Ovary (tissue), 9 donors: ENCODE measurements around the gene CEP128. TPM values are rescaled to one million over a fixed set of nuclear protein-coding genes. Genes with fewer than 3 reads are reported as not detected.

Experiments
- DNase-seq, 5 donors: peaks; one replicate each; pipeline ENCODE4 v3.0.0-alpha.2; 2019 to 2020
- H3K27ac ChIP-seq, 2 donors: fragments of 200-600 bp; one replicate each; pipeline versions ENCODE4 v1.5.1 to v1.8.0; 2019 to 2022
- H3K27me3 ChIP-seq: fragments of 200-600 bp; one replicate; pipeline ENCODE4 v1.8.0; 2022
- H3K36me3 ChIP-seq: fragments of 200-600 bp; sonication (generic); one replicate; pipeline ENCODE4 v1.5.1; 2019
- H3K4me1 ChIP-seq: one replicate; pipeline ENCODE4 v1.8.1; 2013; ENCODE audit warnings: mild to moderate bottlenecking, moderate library complexity; ENCODE audit not compliant: insufficient read depth
- H3K4me3 ChIP-seq: fragments of 200-600 bp; sonication (generic); one replicate; pipeline ENCODE4 v1.5.1; 2017
- H3K9me3 ChIP-seq, 2 donors: fragments of 200-600 bp in 1 of 2; sonication (generic) in 1 of 2; one replicate each; pipeline versions ENCODE4 v1.5.1 to v1.8.1; 2013 to 2019; ENCODE audit warnings: mild to moderate bottlenecking in 1 of 2, moderate library complexity in 1 of 2
- CTCF ChIP-seq, 3 donors: fragments of 450-650 bp in 2 of 3; fragments of 200-600 bp in 1 of 3; IDR thresholded peaks; one replicate each; pipeline versions ENCODE4 v1.5.1 to v1.8.0; 2016 to 2022; ENCODE audit warnings: antibody characterized with exemption in 3 of 3, mild to moderate bottlenecking in 1 of 3
- EP300 ChIP-seq: sonication (generic); formaldehyde crosslinking; IDR thresholded peaks from one replicate; pipeline ENCODE4 v1.6.1; 2017; ENCODE audit warnings: antibody characterized with exemption
- POLR2A ChIP-seq: fragments of 450-650 bp; IDR thresholded peaks from one replicate; pipeline ENCODE4 v1.6.1; 2017; ENCODE audit warnings: antibody characterized with exemption, mild to moderate bottlenecking, moderate library complexity
- WGBS, 3 donors: extraction: QIAGEN DNeasy Blood & Tissue Kit in 1 of 3; methylation state at CpG; one replicate each; pipeline versions ENCODE4 v1.1.5 to v1.1.7; 2013 to 2017; 5-methylcytosine and 5-hydroxymethylcytosine counted together
- intact Hi-C, 4 donors: fragments of 100-400 bp; cut with DNase I; formaldehyde crosslinking; loops; one replicate each; pipeline versions ENCODE4 v1.11.0 to v1.15.1; 2022 to 2023
- polyA plus RNA-seq, 2 donors: library from polyadenylated mRNA; stranded (reverse); fragments of 200-250 nt in 1 of 2; fragments of 350-450 nt in 1 of 2; fragmentation: Illumina TruSeq in 1 of 2; extraction: RNeasy Lipid Tissue Mini Kit (QIAGEN cat#74804) in 1 of 2; gene quantifications; one replicate each; pipeline ENCODE4 v1.2.3, GENCODE V29; 2013 to 2014
- total RNA-seq, 7 donors: library from RNA; depleted of rRNA in 2 of 7; stranded (reverse); fragments of >200 nt in 2 of 7; fragmentation: NEBNext Ultra II Directional in 3 of 7; extraction: Animal tissue kit (Norgen Biotek cat#: 25700) in 3 of 7; gene quantifications; one replicate each; pipeline versions ENCODE4 v1.1.0 to v1.2.4, GENCODE V29; 2016 to 2023
- donor health status: DM: no; HTN: no; CAD: no; lungs with moderate emphysema.
- donor health status: DM: no; HTN: no; CAD: no.
- donor health status: Bipolar disorder and iron deficiency.
- donor health status: DM: yes; HTN: yes; CAD: no.
- donor health status: DM: no; HTN: no; CAD: no.
- donor health status: DM: yes; HTN: yes; CAD: no.

CEP128 gene
- total and polyA plus RNA-seq, 9 donors: 1.5 to 14.3 (median 6.4) TPM

DNA sequence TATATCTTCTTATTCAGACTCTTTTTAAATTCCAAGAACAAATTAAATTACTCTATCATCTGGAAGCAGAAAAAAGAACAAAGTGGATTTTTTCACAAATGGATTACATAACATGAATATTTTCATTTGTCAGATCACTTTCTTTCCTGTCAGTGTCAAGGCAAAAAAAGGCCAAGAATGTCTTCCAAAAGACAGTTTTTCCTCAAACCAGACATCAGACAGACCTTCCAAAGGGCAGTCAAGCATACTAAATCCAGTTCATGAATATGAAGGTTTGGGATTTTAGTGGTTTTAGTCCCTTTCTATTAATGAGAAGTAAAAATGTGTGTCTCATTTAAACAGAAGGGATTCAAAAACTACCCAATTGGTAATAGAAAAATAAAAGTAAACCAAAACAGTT lies 336.0 kb downstream of the CEP128 start:
- no peak for DNase-seq
- H3K4me3 ChIP-seq: no peak overlapping the region

DNA sequence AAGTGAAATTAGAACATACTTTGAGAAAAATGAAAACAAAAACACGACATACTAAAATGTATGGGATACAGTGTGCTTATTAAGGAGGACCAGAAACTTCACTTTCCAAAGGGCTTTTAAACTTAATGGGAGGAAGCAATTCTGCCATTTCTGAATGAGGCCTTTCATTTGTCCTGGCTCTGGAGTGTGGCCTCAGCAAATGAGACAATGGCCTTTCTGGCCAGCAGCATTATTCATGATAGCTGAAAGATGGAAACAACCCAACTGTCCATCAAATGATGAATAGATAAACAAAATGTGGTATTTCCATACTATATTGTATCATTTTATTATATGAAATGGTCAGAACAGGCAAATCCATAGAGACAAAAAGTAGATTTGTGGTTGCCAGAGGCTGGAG lies 338.6 kb downstream of the CEP128 start:
- no peak for DNase-seq

More for the DNA sequence above, 336.0 kb downstream of the CEP128 start:
- H3K9me3 ChIP-seq: no peaks in the 10 kb centered on the region
- H3K27ac ChIP-seq: no peak overlapping the region
- no peak for TF ChIP-seq POLR2A
- H3K27me3 ChIP-seq: no peaks in the 10 kb centered on the region
- intact Hi-C loops: no loop called here
- H3K4me1 ChIP-seq: peaks cover 1% of the 10 kb centered on the region
- H3K36me3 ChIP-seq: no peaks in the 10 kb centered on the region

GRCh38 chr14:80587096-80587724 lies 354.3 kb downstream of the CEP128 start:
- no peaks in the 10 kb centered on the region for H3K27me3 ChIP-seq
- H3K4me1 ChIP-seq: no peaks in the 10 kb centered on the region
- no peaks in the 10 kb centered on the region for H3K9me3 ChIP-seq
- no peak for TF ChIP-seq POLR2A
- H3K36me3 ChIP-seq: no peaks in the 10 kb centered on the region
- H3K27ac ChIP-seq: no peak overlapping the region
- WGBS, 3 donors: 67 to 78% (median 71%) methylated on average over 3 of the region's 3 CpGs
- no peak overlapping the region for H3K4me3 ChIP-seq
- intact Hi-C loops: no loop called here
- no peak for DNase-seq

More for the DNA sequence above, 338.6 kb downstream of the CEP128 start:
- Histone ChIP-seq H3K27me3 (no peaks in the 10 kb centered on the region), H3K4me1 (peaks cover 1% of the 10 kb centered on the region), H3K27ac (no peak overlapping the region), H3K9me3 (no peaks in the 10 kb centered on the region), H3K4me3 (no peak overlapping the region), H3K36me3 (no peaks in the 10 kb centered on the region)
- intact Hi-C loops: no loop called here
- TF ChIP-seq CTCF (IDR thresholded peaks at IDR 0.05) (no peak), POLR2A (no peak), EP300 (no peak)
- 49 to 76% (median 58%) methylated on average over 1 of the region's 1 CpG for WGBS, 3 donors

GRCh38 chr14:80586131-80586530 lies 355.4 kb downstream of the CEP128 start:
- 86 to 94% (median 90%) methylated on average over 1 of the region's 1 CpG for WGBS, 3 donors
- no peaks in the 10 kb centered on the region for H3K9me3 ChIP-seq
- no peaks in the 10 kb centered on the region for H3K4me1 ChIP-seq
- no peak overlapping the region for H3K27ac ChIP-seq
- TF ChIP-seq EP300 (no peak), CTCF (IDR thresholded peaks at IDR 0.05) (no peak), POLR2A (no peak)
- no peak for DNase-seq
- intact Hi-C loops: no loop called here
- no peak overlapping the region for H3K4me3 ChIP-seq
- H3K36me3 ChIP-seq: no peaks in the 10 kb centered on the region
- H3K27me3 ChIP-seq: no peaks in the 10 kb centered on the region

GRCh38 chr14:80585506-80585835 lies 356.1 kb downstream of the CEP128 start:
- WGBS, 3 donors: 30 to 55% (median 48%) methylated on average over 1 of the region's 1 CpG
- no peak for TF ChIP-seq CTCF (IDR thresholded peaks at IDR 0.05)
- no peak for TF ChIP-seq EP300
- TF ChIP-seq POLR2A: no peak

More at GRCh38 chr14:80585506-80585835, 356.1 kb downstream of the CEP128 start:
- Histone ChIP-seq H3K27ac (no peak overlapping the region), H3K9me3 (no peaks in the 10 kb centered on the region), H3K36me3 (no peaks in the 10 kb centered on the region), H3K27me3 (no peaks in the 10 kb centered on the region), H3K4me3 (no peak overlapping the region), H3K4me1 (no peaks in the 10 kb centered on the region)
- intact Hi-C loops: no loop called here
- DNase-seq: no peak
